K562 (cell line): ENCODE data around the gene PDHX.

Source experiments
- ARID3A ChIP-seq: IDR thresholded peaks from 2 replicates; pipeline ENCODE4 v1.6.1; 2012; ENCODE audit warnings: low read depth, low read length, improper control_type of control experiment, borderline replicate concordance
- CBX3 ChIP-seq, 2 experiments: IDR thresholded peaks; 1 replicate in 1 of 2; 2 replicates in 1 of 2; pipeline ENCODE4 v1.6.1; 2012; ENCODE audit warnings: inconsistent platforms in 2 of 2, low read length in 2 of 2, borderline replicate concordance in 1 of 2, control low read depth in 1 of 2
- CHAMP1 ChIP-seq: fragments of 450-650 bp; IDR thresholded peaks from 2 replicates; pipeline ENCODE4 v1.6.1; 2016; ENCODE audit warnings: mild to moderate bottlenecking
- CTCF ChIP-seq, 3 experiments: IDR thresholded peaks in 2 of 3; conservative IDR thresholded peaks in 1 of 3; 2 replicates each; pipeline ENCODE4 v1.5.1; 2011 to 2012; ENCODE audit warnings: low read length in 3 of 3, mild to moderate bottlenecking in 3 of 3, control low read depth in 2 of 3, improper control_type of control experiment in 1 of 3, inconsistent platforms in 1 of 3, low read depth in 1 of 3, mixed read lengths in 1 of 3, moderate library complexity in 1 of 3; ENCODE audit not compliant: insufficient read depth in 2 of 3
- DNMT1 ChIP-seq: fragments of 450-650 bp; IDR thresholded peaks from 2 replicates; pipeline ENCODE4 v1.6.1; 2016; ENCODE audit warnings: antibody characterized with exemption, mild to moderate bottlenecking
- NBN ChIP-seq: fragments of 450-650 bp; IDR thresholded peaks from 2 replicates; pipeline ENCODE4 v1.6.1; 2016; ENCODE audit warnings: low read depth, mild to moderate bottlenecking
- POLR2AphosphoS5 ChIP-seq: IDR thresholded peaks from 2 replicates; pipeline ENCODE4 v1.6.1; 2011; ENCODE audit warnings: mild to moderate bottlenecking, low read depth, low read length, moderate library complexity; ENCODE audit not compliant: control insufficient read depth, insufficient read depth
- REST ChIP-seq, 2 experiments: fragments of 450-650 bp; formaldehyde crosslinking in 1 of 2; IDR thresholded peaks; 2 replicates each; pipeline versions ENCODE4 v1.4.0 to v1.6.1; 2014 to 2020; ENCODE audit warnings: mild to moderate bottlenecking in 2 of 2, borderline replicate concordance in 1 of 2, low read depth in 1 of 2
- SMC3 ChIP-seq: conservative IDR thresholded peaks from 2 replicates; pipeline ENCODE4 v1.6.1; 2011; ENCODE audit warnings: low read depth, low read length, improper control_type of control experiment; ENCODE audit not compliant: insufficient read depth
- ZBTB26 ChIP-seq: fragments of 450-650 bp; formaldehyde crosslinking; IDR thresholded peaks from 2 replicates; pipeline ENCODE4 v1.4.0; 2022; ENCODE audit warnings: missing genetic modification characterization
- ZNF140 ChIP-seq: fragments of 250-450 bp; sonication (Bioruptor Pico); IDR thresholded peaks from 2 replicates; pipeline ENCODE4 v1.8.0; 2021; ENCODE audit warnings: moderate library complexity, mild to moderate bottlenecking, inconsistent platforms
- ZNF24 ChIP-seq: fragments of 450-650 bp; IDR thresholded peaks from 2 replicates; pipeline ENCODE4 v1.6.1; 2016
- ZNF398 ChIP-seq: fragments of 250-450 bp; sonication (Bioruptor Pico); IDR thresholded peaks from 2 replicates; pipeline ENCODE4 v1.8.0; 2021; ENCODE audit warnings: moderate library complexity, mild to moderate bottlenecking, inconsistent platforms
- ZNF785 ChIP-seq: fragments of 250-450 bp; sonication (Bioruptor Pico); IDR thresholded peaks from 2 replicates; pipeline ENCODE4 v1.4.0; 2020; ENCODE audit warnings: mild to moderate bottlenecking

GRCh38 chr11:34899633-34900016, 16.8 kb upstream of the PDHX start:
- no peak for TF ChIP-seq DNMT1
- TF ChIP-seq NBN, result no peak
- TF ChIP-seq ARID3A, result no peak
- TF ChIP-seq ZNF140 (CRISPR knock-in tag), result no peak
- TF ChIP-seq REST (IDR thresholded peaks at IDR 0.05; ENCODE audit: borderline replicate concordance), result no peak
- no peak for TF ChIP-seq REST (CRISPR knock-in tag; IDR thresholded peaks at IDR 0.05; ENCODE audit: low read depth)
- TF ChIP-seq SMC3, result no peak
- no peak for TF ChIP-seq POLR2AphosphoS5
- TF ChIP-seq ZNF398, result no peak
- no peak for TF ChIP-seq CBX3 (IDR thresholded peaks at IDR 0.05; ENCODE audit: borderline replicate concordance in 1 of 2, low read length in 2 of 2)
- TF ChIP-seq CHAMP1, result no peak
- no peak for TF ChIP-seq ZBTB26 (CRISPR knock-in tag)
- TF ChIP-seq ZNF24, result no peak
- TF ChIP-seq CTCF (IDR thresholded peaks at IDR 0.05 in 2 of 3, conservative IDR thresholded peaks at IDR 0.05 in 1 of 3; ENCODE audit: insufficient read depth in 2 of 3, low read depth in 1 of 3, low read length in 3 of 3), result no peak
- TF ChIP-seq ZNF785 (CRISPR knock-in tag), result no peak
